GM19035 (cell line): ENCODE data around the gene ATG5.

Experiments
- ATAC-seq: cut with Tn5 transposase; IDR thresholded peaks from one replicate; pipeline ENCODE4 v1.9.1; 2021; ENCODE audit not compliant: unreplicated experiment

The ATG5 gene

DNA sequence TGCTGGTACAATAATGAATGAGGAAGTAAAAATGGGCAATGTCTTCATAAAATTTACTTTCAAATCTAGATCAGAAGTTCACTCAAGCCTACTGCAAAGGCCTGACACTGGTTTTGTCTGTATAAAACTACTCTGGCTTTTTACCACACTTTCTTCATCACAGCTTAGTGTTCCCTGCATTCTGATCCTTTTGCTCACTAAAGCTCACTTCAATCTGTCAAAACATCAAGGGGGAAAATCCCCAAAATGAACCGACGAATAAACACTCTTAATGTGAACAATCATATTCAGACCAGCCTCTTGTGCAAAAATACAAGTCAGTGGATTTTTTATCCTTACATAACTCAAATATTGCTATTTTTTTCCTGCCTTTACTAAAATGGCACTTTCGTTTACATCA is 140.9 kb downstream of the ATG5 start:
- no peak for ATAC-seq

- no peak for ATAC-seq
Observed at GRCh38 chr6:106183430-106183829, 142.1 kb downstream of the ATG5 start.

DNA sequence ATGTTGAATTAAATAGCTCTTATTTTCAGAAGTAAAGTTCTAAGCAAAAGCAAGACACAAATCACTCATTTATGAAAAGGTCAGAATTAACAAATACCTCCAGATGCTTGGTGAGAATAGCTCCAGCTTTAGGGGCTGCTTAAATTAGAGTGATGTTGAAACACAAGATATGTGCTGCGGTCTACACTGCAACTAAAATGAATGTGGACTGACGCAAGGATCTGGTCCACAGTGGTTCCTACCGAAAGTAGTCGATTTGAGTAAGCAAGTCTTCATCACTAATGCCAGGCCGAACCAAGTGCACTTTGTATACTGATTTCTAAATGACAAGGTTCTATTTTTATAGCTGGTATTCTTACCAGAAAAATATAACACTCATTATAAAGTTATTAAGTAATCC is 143.1 kb downstream of the ATG5 start:
- ATAC-seq = peak; percentile 82

GRCh38 chr6:106181664-106182418 is 143.7 kb downstream of the ATG5 start:
- ATAC-seq = peak; percentile 43

DNA sequence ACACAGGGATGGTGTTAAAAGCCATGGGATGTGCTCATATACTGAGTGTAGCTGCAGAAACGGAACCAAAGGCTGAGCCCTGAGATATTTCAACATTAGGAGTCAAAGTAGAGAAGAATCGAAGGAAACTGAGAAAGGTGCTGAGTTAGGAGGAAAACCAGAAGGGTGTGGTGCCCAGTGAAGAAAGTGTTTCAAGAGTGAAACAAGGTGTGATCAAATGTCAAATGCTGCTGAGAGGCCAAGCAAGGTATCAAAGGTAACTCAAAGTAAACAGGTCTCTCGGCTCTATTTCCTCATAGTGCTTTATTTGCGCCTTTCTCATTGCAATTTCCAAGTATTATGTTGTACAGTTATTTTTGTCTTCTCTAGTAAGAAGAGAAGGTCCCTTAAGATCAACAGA is 145.4 kb downstream of the ATG5 start:
- no peak for ATAC-seq

DNA sequence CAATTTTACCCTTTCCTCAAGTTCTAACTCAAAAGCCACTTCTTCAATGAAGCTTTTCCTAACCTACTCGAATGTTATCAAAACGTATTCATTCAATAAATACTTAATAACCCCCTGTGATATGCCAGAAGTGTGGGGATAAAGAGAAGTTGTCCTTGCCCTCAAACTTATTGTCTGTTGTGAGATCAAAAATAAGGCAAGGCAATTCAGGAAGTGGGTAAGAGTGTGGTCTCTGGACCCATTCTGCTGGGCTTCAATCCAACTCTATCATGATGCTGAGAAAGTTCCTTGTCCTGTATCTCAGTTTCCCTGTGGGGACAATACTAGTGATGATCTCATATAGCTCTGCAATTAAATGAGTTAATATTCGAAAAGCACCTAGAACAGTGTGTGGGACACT is 146.7 kb downstream of the ATG5 start:
- ATAC-seq = no peak

DNA sequence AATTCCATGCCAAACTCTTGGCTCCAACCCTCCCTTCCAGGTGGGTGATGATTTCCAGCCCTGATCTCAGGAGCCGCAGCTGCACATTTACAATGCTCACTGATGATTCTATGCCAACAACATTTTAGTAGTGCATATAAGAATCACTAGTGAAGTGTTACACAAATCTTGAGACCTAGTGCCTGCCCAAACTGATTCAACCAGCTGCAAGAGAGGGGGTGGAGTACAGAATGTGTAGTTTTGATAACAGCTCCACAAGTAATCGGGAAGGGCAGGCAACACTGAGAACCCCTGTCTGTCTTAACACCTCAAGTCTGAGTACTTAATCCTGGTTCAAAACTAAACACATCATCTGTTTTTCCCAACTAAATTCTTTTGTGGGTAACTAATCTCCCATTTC is 147.8 kb downstream of the ATG5 start:
- no peak for ATAC-seq

GRCh38 chr6:106173124-106173879 is 152.3 kb downstream of the ATG5 start:
- ATAC-seq = no peak

GRCh38 chr6:106170030-106170791 is 155.3 kb downstream of the ATG5 start:
- no peak for ATAC-seq

DNA sequence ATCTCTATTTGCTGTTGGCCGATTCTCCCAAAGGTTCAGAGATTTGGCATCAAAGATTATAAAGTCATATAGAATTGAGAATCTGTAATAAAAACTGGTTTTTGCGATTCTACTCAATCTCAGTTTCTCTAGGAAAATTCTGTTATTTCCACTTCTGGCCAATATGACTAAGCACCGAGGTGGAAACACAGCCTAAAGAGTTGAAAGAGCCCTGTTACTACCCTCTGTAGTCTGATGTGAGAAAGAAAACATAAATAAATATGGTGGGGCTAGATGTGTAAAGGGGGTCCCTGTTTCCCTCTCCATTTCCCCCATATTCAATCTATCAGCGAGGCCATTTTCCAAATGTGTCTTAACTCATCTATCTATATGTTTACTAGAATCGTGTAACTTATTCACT is 156.0 kb downstream of the ATG5 start:
- no peak for ATAC-seq

GRCh38 chr6:106168097-106168888 is 157.3 kb downstream of the ATG5 start:
- ATAC-seq = no peak

DNA sequence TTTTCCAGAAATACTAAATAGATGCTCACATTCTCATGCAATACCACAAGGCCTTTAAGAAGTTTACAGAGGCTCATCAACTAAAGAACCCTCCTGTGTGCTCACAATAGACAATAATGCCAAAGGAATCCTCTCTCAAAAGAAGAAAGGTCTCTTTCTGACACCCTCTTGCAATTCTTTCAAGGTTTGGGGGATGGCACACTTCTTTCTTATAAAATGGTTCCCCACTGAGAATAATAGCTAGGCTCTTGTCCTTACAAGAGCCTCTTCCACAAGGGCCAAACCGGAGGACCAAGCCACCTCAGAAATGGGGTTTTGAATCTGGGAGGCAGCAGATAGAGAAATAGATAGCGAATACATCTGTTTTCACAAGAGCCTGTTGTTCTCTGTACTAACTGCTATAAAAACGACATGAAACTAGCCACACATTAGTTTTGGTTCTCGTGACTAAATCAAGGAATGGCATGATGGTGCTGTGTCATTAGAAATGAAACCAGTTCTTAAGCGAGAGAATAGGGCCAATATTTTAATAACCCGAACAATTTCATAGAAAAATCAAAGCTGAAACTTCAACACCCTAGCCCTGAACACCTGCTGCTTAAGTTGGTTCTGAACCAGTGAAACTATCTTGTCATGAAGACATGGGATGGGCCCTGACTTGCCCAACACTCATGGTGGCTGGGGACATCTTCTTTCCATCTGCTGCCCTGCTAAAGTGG is 158.3 kb downstream of the ATG5 start:
- ATAC-seq = peak; percentile 57

GRCh38 chr6:106165885-106166485 is 159.6 kb downstream of the ATG5 start:
- ATAC-seq = no peak

GRCh38 chr6:106163966-106164877 is 161.3 kb downstream of the ATG5 start:
- ATAC-seq = peak; percentile 45

DNA sequence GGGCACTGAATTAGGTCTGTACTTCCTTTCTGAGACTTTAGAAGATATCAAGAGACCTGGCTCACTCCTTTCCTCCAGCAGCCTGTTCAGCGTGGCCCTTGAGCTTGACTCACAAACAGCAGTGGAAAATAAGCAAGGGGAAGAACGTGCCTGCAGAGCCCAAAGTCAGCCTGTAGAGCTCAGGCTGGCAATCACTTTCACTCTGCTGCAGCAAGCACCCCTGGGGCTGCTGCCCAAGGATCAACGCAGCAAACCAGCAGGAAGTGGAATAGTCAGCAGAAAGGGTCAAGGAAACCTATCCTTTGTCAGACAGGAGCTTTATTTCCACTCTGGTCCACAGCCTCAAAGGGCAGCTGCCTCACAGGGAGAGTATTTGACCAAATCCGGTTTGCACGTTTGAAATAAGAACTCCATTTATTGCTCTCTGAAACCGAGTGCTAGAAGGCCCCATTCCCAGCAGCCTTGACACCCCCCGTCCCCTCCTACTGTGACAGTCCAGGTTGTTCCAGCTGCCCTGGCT is 162.1 kb downstream of the ATG5 start:
- ATAC-seq = peak; percentile 12

DNA sequence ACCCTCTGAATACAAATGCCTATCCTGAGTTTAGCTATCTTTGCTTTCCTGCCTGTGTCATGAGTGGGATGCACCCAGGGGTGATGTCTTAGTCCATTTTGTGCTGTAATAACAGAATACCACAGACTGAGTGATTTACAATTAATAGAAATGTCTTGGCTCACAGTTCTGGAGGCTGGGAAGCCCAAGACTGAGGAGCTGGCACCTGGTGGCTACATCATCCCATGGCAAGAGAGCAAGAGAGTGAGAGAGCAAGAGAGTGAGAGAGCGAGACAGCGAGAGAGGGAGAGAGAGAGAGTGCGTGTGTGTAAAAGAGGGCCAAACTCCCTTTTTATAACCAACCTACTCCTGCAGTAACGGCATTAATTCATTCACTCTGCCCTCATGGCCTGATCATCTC is 162.6 kb downstream of the ATG5 start:
- no peak for ATAC-seq

GRCh38 chr6:106161893-106162292 is 163.7 kb downstream of the ATG5 start:
- ATAC-seq = no peak

- ATAC-seq = no peak
Observed at GRCh38 chr6:106161311-106161874, 164.2 kb downstream of the ATG5 start.
